ENCODE results near the gene BACE1-AS. TPM values are rescaled to one million over a fixed set of nuclear protein-coding genes. Genes with fewer than 3 reads are reported as not detected.
"Not testable (repeated sequence)": the region's sequence is repeated elsewhere in the genome, so short reads cannot be mapped to it uniquely, and the experiment has no call there.

Gene BACE1-AS
- total RNA-seq (2014; rRNA removed) = 3.4 and 4.7 TPM in 2 replicates
- 3.0 TPM for polyA plus RNA-seq (2012)

DNA sequence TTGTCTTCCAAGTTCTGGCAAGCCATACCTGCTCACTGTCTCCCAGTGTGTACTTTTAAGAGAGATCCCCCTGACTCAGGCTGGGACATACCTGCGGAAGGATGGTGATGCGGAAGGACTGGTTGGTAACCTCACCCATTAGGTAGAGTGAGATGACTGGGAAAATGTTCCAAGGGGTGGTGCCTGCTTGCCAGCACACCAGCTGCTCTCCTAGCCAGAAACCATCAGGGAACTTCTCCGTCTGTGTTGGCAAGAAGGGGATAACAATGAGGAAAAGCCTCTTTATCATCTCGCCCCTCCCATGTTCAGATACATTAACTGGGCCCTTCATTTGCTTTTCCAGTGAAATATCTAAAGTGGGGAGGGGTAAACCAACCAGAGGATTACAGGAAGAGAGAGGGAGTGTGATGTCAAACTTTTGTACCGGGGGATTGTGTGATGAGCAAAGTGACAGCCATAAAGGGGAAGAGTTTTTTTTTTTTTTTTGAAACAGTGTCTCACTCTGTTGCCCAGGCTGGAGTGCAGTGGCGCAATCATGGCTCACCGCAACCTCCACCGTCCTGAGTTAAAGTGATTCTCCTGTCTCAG is at the start of gene BACE1-AS:
TSS of gene BACE1-AS (plus strand) at position 538 of the 588 bp plus-strand sequence.
- no peak for DNase-seq (ENCODE audit: low read depth)

DNA sequence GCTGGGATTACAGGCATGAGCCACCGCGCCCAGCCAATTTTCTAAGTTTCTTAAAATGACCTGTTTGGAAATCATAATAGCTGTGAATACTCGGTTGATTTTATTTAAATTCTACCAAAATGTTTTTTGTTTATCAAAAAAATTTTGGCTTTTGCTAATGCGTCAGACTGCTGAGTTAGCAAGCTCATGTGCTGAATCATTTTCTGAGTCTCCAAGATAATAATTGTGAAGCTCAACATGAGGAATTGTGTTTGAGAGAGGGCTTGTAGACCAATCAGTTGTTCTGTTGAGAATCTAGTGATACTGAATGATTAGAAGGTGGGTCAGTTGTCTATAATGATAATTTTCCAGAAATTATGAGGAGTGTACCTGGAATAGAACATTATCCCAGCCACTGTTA is 42.8 kb upstream of the BACE1-AS start:
- DNase-seq (ENCODE audit: low read depth) = no peak

DNA sequence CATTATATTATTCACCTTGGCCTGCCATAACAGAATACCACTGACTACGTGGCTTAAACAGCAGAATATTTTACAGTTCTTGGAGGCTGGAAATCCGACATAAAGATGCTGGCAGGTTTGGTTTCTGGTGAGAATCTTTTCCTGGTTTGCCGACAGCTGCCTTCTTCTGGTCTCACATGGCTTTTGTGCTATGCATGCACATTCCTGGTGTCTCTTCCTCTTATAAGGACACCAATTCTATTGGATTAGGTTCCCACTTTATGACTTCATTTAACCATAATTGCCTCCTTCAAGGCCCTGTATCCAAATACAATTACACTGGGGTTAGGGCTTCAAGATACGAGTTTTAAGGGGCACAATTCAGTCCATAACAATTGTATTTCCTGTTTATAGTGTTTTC is 41.6 kb upstream of the BACE1-AS start:
- DNase-seq (ENCODE audit: low read depth) = no peak

DNA sequence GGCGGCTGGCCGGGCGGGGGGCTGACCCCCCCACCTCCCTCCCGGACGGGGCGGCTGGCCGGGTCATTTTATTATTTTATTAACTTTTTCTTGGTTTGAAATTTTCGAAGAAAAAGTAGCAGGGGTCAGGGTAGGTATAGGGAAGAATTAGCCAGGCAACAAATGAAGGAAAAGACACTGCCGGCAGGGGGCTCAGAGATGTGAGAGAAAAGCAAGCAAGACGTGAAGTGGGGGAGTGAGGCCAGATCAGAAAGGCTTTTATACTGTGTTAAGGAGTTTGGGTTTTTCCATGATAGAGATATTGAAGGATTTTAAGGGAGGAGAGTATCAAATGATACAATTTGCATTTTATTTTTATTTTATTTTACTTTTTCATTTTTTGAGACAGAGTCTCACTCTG is 39.6 kb upstream of the BACE1-AS start:
- DNase-seq (ENCODE audit: low read depth) = no peak

DNA sequence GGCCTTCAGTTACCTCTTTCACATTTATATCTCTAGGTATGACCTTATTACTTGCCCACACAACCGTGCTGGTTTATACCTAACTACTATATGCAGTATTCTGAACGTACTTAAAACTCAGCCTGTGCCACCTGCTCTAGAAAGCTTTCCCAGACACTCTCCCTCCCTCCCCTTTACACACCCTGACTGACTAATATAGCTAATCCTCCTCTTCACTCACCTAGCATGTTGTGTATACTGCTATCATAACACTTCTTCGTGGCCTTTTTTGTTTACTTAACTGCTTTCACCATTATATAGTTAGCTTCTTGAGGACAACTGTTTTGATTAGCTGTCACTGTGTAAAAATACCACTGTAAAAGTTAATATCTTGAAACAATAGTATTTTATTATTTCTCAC is 35.2 kb upstream of the BACE1-AS start:
- no peak for DNase-seq (ENCODE audit: low read depth)

DNA sequence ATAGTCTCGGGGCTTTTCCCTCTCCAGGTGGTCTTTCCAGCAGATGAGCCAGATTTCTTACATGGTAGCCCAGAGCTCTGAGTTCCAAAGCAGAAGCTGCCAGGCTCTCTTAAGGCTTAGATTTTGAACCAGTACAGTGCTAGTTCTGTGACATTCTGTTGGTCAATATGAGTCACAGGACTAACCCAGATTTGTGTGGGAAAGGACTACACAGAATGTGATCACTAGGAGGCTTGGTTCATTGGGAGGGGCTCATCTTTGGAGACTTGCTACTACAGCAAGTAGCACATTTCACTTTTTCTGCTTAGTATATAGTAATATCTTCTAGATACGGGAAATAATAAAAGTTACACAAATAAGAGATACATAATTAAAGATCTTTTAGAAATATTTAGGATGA is 34.6 kb upstream of the BACE1-AS start:
- peak; percentile 68 for DNase-seq (ENCODE audit: low read depth)

DNA sequence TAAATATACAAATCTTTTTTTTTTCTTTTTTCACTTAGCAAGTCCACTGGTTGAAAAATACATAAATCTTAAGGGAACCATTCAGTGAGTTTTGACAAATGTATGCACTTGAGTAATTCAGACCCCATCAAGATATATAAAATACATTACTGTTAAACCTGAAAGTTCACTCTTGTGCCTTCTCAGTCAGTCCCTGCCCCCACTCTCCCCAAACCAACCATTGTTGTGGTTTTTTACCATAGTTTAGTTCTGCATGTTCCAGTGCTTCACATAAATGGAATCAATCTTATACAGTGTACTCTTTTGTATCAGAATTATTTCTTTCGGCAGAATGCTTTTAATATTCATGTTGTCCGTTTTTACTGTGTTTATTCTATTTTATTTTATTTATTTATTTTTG is 32.6 kb upstream of the BACE1-AS start:
- no peak for DNase-seq (ENCODE audit: low read depth)

DNA sequence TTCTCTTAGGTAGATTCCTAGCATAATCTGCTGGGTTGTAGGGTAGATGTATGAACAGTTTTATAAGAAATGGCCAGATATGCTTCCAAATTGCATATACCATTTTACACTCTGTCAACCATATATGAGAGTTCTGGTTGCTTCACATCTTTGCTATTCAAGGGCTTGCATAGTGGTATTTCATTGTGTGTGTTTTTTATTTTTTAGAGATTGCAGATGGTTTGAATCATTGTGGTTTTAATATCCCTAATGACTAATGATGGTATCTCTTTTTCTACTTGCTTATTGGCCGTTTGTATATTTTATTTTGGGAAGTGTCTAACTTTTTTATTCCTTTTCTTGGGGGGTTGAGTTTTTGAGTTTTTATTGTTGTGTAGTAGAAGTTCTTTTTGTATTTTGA is 31.7 kb upstream of the BACE1-AS start:
- peak; percentile 71 for DNase-seq (ENCODE audit: low read depth)

DNA sequence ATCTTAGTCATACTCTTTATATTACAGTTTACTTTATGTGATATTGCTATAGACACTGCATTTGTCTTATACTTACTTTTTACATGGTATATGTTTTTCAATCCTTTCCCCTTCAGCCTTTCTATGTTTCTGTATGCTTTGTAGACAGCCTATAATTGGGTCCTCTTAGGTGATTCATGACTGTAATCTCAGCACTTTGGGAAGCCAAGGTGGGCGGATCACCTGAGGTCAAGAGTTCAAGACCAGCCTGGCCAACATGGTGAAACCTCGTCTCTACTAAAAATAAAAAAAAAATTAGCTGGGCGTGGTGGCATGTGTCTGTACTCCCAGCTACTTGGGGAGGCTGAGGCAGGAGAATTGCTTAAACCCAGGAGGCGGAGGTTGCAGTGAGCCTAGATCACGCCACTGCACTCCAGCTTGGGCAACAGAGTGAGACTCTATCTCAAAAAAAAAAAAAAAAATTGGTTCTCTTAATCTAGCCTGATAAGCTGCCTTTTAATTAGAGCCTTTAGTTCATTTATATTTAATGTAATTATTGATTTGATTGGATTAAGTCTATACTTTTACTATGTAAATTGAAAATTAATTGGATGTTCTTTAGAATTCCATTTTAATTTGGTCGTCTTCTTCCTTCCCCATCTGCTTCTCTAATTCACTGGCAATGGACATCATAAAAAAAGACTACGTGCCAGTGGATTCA is 26.4 kb upstream of the BACE1-AS start:
- DNase-seq (ENCODE audit: low read depth) = not testable (repeated sequence)

DNA sequence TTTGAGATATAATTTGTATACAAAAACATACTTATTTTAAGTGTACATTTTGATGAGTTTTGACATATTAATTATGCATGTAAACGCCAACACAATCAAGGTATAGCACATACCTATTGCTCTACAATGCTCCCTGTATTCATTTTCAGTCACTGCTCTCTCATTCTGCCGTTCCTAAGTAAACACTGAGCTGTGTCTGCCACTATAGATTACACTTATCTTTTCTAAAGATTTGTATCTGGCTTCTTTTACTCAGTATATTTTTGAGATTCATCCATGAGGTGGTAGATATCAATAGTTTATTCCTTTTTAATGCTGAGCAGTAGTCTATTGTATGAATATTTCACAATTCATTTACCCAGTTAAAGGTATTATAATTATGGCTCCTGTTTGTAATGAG is 25.4 kb upstream of the BACE1-AS start:
- no peak for DNase-seq (ENCODE audit: low read depth)

DNA sequence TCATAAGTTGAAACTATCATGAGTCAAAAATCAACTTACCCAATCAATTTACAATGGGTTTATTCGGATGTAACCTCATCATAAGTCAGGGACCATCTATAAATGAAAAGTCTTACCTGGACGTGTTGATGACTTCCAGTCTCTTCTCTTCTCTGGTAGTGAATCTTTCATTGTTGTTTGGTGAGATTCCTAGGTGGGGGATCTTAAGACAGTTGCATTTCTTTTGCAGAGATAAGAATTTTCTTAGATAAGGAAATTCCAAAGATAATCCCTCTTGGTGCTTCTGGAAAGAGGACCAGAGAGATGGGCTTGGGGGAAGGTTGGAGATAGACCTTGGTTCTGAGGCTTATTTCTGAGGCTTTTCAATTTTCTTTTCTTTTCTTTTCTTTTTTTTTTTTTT is 21.3 kb upstream of the BACE1-AS start:
- DNase-seq (ENCODE audit: low read depth) = no peak

DNA sequence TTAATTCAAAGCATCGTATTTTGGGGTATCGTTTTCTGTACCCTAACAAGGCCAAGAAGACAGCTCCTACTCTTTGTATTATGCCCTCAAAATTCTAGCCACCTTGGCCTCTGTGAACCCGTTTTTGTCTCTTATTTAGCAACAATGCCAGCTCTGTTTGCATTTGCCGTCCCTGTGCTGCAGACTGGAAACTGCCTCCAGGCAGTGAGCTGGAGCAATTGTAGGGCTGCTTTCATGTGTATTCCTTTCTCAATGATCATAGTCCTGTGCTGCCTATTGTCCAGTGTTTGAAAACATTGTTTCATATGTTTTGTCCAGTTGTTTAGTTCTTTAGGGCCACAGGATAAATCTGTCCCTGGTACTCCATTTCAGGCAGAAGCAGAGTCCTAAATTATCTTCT is 19.9 kb upstream of the BACE1-AS start:
- no peak for DNase-seq (ENCODE audit: low read depth)

DNA sequence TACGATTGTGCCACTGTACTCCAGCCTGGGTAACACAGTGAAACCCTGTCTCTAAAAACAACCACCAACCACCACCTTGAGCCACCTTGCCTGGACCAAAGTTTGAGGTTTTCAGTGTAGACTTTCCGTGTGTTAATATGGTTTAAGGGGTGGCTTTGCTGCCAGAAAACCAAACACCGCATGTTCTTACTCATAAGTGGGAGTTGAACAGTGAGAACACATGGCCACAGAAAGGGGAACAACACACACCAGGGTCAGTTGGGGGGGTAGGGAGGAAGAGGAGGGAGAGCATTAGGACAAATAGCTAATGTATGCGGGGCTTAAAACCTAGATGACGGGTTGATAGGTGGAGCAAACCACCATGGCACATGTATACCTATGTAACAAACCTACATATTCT is 19.0 kb upstream of the BACE1-AS start:
- not testable (repeated sequence) for DNase-seq (ENCODE audit: low read depth)

DNA sequence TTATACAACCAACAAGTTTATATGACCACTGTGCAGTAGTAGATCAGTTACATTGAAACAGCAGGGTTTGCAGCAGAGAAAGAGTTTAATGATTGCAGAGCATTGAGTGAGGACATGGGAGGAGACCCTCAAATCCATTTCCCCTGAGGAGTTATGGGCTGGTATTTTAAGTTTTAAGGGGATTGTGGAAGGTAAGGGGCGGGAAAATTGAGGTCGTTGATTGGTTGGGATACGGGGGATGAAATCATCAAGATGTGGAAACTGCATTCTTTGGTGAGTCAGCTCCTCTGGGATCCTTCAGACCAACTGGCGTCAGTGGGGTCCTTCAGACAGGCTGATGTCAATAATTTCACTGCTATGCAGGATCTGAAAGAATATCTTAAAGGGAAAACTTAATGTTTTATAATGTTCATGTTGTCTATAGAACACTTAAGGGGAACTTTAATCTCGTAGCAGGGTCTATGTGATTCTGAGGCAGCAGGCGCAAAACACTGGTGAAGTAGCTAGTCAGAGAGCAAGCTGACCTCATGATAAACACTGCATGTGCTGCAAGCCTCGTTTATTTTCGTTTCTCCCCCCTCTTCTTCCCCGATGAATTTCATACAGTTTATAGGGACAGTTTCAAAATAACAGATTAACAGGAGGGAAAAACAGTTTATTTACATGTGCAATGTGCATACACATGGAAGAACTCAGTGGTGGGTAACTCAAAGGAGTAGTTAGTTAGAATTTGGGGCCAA is 17.4 kb upstream of the BACE1-AS start:
- DNase-seq (ENCODE audit: low read depth) = peak; percentile 93

DNA sequence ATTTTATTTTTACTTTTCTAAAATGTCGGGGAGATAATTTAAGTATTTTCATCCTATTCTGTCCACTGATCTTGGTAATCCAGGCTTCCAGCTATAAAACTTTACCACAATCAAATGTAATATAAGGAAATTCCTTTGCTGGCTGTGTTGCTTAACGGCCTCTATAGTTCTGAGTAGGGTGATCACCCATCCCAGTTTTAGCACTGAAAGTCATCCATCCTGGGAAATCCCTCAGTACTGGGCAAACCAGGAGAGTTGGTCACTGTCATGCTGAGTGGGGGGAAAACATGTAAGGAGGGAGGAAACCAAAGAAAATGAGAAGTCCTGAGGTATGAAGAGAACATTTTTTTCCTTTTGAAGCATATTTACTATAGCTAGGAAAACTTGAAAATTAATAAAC is 12.8 kb upstream of the BACE1-AS start:
- DNase-seq (ENCODE audit: low read depth) = no peak

DNA sequence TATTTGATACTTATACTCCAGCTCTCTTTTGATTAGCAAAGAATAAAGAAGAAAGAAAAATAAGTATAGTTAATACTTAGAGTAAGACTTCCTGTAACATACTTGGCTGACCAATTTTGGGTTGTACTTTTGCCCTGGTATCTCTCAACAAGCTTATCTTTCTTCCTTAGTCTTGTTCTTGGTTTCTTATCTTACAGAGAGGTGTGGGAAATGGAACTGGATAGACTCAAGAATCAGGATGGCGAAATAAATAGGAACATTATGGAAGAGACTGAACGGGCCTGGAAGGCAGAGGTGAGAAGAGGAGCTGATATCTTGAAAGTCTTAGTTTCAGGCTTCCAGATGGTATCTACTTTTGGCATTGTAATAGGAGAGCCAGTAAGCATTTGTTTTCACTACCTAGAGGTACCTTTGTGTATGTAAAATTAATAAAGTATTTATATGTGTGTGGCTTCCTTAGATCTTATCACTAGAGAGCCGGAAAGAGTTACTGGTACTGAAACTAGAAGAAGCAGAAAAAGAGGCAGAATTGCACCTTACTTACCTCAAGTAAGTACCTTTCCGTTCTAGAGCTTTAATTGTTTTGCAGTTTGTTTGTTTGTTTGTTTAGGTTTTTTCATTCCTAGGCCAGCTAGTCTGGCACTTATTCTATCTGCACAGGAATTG is 11.3 kb upstream of the BACE1-AS start:
- DNase-seq (ENCODE audit: low read depth) = no peak

DNA sequence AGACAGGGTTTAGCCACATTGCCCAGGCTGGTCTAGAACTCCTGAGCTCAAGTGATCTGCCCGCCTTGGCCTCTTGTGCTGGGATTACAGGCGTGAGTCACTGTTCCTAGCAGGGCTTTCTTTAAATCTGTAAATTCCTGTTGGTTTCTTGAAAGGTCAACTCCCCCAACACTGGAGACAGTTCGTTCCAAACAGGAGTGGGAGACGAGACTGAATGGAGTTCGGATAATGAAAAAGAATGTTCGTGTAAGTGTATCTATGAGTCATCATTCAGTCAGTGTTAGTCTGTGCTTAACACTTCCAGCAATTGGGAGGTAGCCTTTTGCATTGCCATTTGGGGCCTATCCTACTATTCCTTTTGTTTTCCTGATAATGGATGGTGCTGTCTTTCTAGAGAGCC is 10.0 kb upstream of the BACE1-AS start:
- peak; percentile 99 for DNase-seq (ENCODE audit: low read depth)

DNA sequence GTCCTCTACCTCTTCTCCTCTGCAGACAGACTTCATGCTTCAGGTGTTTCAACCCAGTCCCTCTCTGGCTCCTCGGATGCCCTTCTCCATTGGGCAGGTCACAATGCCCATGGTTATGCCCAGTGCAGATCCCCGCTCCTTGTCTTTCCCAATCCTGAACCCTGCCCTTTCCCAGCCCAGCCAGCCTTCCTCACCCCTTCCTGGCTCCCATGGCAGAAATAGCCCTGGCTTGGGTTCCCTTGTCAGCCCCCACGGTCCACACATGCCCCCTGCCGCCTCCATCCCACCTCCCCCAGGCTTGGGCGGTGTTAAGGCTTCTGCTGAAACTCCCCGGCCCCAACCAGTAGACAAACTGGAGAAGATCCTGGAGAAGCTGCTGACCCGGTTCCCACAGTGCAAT is 9.3 kb upstream of the BACE1-AS start:
- no peak for DNase-seq (ENCODE audit: low read depth)

DNA sequence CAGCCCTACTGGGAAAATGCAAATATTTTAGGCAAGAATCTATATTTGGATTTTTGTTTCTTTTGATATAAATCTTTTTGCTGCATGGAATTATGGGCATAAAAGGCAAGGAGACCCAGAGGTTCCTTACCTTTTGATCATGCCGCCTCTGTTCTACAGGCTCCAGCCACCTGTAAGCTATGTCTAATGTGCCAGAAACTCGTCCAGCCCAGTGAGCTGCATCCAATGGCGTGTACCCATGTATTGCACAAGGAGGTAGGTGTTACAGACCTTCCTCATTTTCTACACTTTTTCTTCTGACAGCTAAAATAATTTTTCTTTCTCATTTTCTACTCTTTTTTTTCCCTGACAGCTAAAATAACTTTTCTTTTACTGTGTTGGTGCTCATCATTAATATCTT is 8.2 kb upstream of the BACE1-AS start:
- no peak for DNase-seq (ENCODE audit: low read depth)

DNA sequence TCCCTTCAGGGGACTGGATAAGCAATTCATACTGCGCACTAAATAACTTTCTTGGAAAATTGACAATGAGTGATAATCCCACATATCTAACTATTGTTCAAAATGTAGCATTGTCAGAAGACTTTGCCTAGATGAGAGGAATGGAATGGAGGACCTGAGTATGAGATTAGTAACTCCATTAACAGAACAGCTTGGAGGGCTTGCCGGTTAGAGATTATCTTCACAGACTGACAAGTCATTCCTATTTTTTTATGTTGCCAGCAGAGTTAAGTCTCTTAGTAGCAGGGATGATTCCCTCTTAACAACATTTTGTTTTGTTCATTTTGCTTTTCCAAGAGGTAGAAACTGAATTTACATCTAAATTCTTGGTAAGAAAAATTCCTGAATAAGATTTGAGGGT is 7.1 kb upstream of the BACE1-AS start:
- no peak for DNase-seq (ENCODE audit: low read depth)

DNA sequence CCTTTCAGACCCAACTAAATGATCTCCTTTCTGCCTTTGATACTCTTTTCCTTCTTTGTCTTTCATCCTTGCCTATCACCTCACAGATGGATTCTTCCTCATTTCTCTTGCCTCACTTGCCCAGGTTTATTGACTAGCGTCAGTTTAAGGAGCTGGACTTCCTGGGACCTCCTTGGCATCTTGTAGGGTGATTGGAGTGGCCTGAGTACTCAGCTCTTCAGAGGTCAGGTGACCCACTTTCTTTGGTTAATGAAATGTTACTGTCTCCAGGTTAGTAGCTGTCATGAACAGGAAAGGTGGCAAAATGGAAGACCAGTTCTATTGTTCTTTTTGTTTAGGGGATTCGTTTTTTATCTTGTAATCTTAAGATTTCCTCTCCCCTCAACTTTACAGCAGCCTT is 4.6 kb upstream of the BACE1-AS start:
- DNase-seq (ENCODE audit: low read depth) = no peak

DNA sequence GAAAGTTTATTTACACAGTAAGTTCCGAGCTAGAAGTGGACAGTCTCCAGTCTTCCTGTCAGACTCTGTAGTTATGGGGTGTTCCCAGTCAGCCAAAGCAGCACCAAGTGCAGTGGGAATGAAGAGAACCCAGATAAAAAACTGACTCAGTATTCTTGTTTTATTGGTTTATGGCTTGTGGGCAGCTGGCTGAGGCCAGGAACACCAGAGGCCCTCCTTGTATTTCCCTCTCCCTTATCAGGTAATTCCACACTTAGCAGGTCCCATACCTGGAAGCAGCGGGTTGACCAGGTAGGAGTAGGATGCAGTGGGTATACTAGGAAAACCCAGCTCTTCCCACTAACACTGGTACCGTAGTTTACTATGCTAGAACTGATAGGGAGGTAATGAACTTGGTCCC is 3.5 kb upstream of the BACE1-AS start:
- DNase-seq (ENCODE audit: low read depth) = no peak

Measured in LHCN-M2 (cell line).